Measurements from ENCODE around the gene UBL4B. TPM values are rescaled to one million over a fixed set of nuclear protein-coding genes. Genes with fewer than 3 reads are reported as not detected.

The UBL4B gene
- total RNA-seq, 1 experiment from 2014 or later = not detected

- Histone ChIP-seq H2BK15ac (ENCODE audit: low read depth, low read length) (no peak overlapping the region), H2AK5ac (ENCODE audit: insufficient read length, low read length) (no peak overlapping the region), H2BK120ac (ENCODE audit: low read depth, low read length, poor library complexity, severe bottlenecking) (no peak overlapping the region), H3K4me2 (ENCODE audit: insufficient read depth, insufficient read length, low read length) (no peak overlapping the region), H3K4me1 (ENCODE audit: insufficient read depth, low read length) (no peaks in the 10 kb centered on the region), H3K18ac (ENCODE audit: insufficient read length, low read depth, low read length) (no peak overlapping the region), H3K27ac (ENCODE audit: insufficient read length, low read depth, low read length) (no peak overlapping the region), H3K4ac (ENCODE audit: low read depth, low read length) (no peak overlapping the region), H3K9me3 (ENCODE audit: control insufficient read depth, low read depth, low read length) (no peaks in the 10 kb centered on the region), H3K9ac (ENCODE audit: extremely low read depth, insufficient read length, low read length) (no peak overlapping the region), H3T11ph (ENCODE audit: low read length) (no peak overlapping the region), H3K14ac (ENCODE audit: insufficient read depth, low read length) (no peak overlapping the region), H2BK5ac (ENCODE audit: insufficient read length, low read length) (no peak overlapping the region), H3K27me3 (ENCODE audit: insufficient read depth, low read length) (no peaks in the 10 kb centered on the region), H2BK20ac (ENCODE audit: low read depth, low read length, poor library complexity, severe bottlenecking) (no peak overlapping the region), H3K23ac (ENCODE audit: insufficient read length, low read depth, low read length) (no peak overlapping the region), H3K79me2 (ENCODE audit: insufficient read depth, low read length) (no peaks in the 10 kb centered on the region), H4K91ac (ENCODE audit: insufficient read length, low read depth, low read length) (no peak overlapping the region), H3K23me2 (ENCODE audit: insufficient read length, low read depth, low read length, poor library complexity, severe bottlenecking) (no peaks in the 10 kb centered on the region), H4K8ac (replicated peaks; ENCODE audit: insufficient read length, low read depth, low read length) (no peak overlapping the region), H4K20me1 (ENCODE audit: control insufficient read depth, insufficient read depth, insufficient read length) (no peaks in the 10 kb centered on the region), H2BK12ac (ENCODE audit: insufficient read length, low read depth, low read length) (no peak overlapping the region), H2AFZ (ENCODE audit: low read length) (no peak overlapping the region), H3K56ac (ENCODE audit: insufficient read length, low read depth, low read length) (no peak overlapping the region), H4K5ac (ENCODE audit: insufficient read length, low read depth, low read length) (no peak overlapping the region), H3K79me1 (ENCODE audit: insufficient read depth, low read depth, low read length, poor library complexity, severe bottlenecking) (no peaks in the 10 kb centered on the region)
- no peak for DNase-seq
- Mint-ChIP-seq H3K27me3 (ENCODE audit: low read depth) (peaks cover 32% of the 10 kb centered on the region), H3K4me3 (no peak overlapping the region), H3K4me1 (peaks cover 4 to 7% of the 10 kb centered on the region in 2 experiments; a peak in 2 of 4 replicates), H3K9me3 (peaks cover 0 to under 1% of the 10 kb centered on the region in 2 experiments; a peak in 2 of 5 replicates), H3K36me3 (ENCODE audit: insufficient read depth in 1 of 3, low read depth in 3 of 3) (no peaks in the 10 kb centered on the region), H3K27ac (no peak overlapping the region; a peak in 1 of 7 replicates)
- WGBS (ENCODE audit: extremely low coverage, insufficient read length, low lambda C conversion rate) = no CpG with 5 or more reads among the region's 5 CpGs
- no peak for TF ChIP-seq CTCF (conservative IDR thresholded peaks at IDR 0.05)
Observed at GRCh38 chr1:110114173-110114572, 1.9 kb downstream of the UBL4B start.
